ENCODE results near the gene PAIP1. TPM values are rescaled to one million over a fixed set of nuclear protein-coding genes. Genes with fewer than 3 reads are reported as not detected.

Gene PAIP1
- total RNA-seq, 1 donor from 2014 or later, result 111 TPM

DNA sequence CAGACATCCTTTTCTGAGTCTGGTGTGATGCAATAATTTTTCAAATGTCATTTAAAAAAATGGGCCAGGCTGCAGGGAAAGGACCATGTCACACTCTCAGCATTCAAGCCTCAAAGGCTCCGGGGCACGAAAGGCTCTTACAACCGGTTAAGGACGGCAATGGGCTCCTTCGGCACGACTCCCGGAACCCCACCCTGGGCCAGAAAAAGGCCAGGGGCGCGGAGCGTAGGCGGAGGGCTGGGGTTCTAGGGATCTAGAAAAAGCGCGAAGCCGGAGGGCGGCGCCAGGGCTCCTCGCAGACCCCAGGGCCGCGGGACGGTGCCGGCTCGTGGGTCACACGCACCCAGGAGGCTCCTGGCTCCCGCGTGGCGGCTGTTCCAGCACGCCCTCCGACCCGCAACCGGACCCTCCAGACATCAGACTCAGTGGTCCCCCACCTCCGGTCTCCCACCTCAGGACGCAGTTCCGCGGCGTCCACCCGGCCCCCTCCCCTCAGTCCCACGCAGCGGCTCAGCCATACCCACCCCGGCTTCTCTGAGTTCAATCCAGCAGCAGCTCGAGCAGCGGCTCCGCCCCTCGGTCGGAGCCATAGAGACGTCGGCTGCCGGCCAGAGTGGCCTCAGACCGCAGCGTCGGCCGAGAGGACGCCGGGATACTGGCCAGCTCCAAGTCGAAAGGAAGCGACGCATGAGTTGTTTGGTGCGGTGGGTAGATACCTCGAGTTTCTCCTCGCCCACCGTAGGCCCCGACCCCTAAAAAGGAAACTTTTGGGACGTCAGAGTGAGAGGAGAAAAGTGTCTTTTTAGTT, 73.4 kb downstream of the PAIP1 start, which contains the start of gene TMEM267:
TSS of gene TMEM267 (minus strand) at position 568 of the 808 bp plus-strand sequence. CDS start 29,896 bp downstream, outside the sequence.
- DNase-seq (ENCODE audit: low read depth, low spot score), result peak; percentile 75
- H3K4me3 Mint-ChIP-seq, result peak within 1 kb of the TSS; percentile 98
- H3K27me3 Mint-ChIP-seq (ENCODE audit: low read depth), result no peaks in the 10 kb centered on the region
- H3K36me3 Mint-ChIP-seq (ENCODE audit: low read depth), result no peaks in the 10 kb centered on the region
- H3K27ac Mint-ChIP-seq (ENCODE audit: unreplicated experiment), result peak within 1 kb of the TSS; percentile 99
- H3K4me1 Mint-ChIP-seq, result peaks cover 21% of the 10 kb centered on the region
- H3K9me3 Mint-ChIP-seq, result no peaks in the 10 kb centered on the region
- TF ChIP-seq, protein P1, sequence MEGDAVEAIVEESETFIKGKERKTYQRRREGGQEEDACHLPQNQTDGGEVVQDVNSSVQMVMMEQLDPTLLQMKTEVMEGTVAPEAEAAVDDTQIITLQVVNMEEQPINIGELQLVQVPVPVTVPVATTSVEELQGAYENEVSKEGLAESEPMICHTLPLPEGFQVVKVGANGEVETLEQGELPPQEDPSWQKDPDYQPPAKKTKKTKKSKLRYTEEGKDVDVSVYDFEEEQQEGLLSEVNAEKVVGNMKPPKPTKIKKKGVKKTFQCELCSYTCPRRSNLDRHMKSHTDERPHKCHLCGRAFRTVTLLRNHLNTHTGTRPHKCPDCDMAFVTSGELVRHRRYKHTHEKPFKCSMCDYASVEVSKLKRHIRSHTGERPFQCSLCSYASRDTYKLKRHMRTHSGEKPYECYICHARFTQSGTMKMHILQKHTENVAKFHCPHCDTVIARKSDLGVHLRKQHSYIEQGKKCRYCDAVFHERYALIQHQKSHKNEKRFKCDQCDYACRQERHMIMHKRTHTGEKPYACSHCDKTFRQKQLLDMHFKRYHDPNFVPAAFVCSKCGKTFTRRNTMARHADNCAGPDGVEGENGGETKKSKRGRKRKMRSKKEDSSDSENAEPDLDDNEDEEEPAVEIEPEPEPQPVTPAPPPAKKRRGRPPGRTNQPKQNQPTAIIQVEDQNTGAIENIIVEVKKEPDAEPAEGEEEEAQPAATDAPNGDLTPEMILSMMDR (conservative IDR thresholded peaks at IDR 0.05), result no peak

DNA sequence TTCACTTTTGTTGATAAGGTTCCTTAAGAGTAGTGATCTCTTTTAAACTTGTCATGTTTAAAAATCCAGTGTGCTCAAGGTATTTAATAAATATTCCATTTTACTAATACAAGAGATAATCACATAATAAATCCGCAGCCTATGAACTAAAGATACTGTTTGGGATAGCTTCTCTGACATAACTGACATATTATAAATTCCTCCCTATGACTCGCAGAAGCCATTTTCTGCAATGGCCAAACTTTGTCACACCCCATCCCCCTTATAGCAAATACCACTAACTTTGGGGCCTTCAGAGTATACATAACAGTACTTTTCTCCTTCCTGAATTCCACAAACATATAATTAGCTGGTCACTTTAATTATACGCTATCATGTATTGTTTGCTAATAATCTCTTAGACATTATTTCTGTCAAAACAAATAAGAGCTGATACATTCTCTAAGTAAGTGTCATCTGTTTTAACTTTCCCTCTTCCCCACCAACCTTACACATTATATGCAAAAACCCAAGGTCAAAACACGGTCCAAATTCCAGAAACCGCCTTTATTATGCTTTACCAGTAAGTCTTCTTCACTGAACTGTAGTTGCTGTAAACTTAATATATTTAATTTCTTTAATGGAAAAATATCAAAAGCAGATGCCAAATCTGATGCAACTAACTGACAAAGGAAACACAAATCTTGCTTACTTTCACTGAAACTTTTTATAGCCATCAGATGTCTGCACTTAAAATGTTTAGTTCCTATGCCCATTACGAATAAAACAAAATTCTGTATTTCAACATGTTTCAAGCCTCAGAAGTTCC, 74.2 kb downstream of the PAIP1 start:
- Mint-ChIP-seq H3K9me3 (no peaks in the 10 kb centered on the region), H3K4me3 (peak overlapping the region; percentile 98), H3K27me3 (ENCODE audit: low read depth) (no peaks in the 10 kb centered on the region), H3K27ac (ENCODE audit: unreplicated experiment) (peak overlapping the region; percentile 99), H3K36me3 (ENCODE audit: low read depth) (peaks cover 1% of the 10 kb centered on the region), H3K4me1 (peaks cover 21% of the 10 kb centered on the region)
- no peak for DNase-seq (ENCODE audit: low read depth, low spot score)
- TF ChIP-seq, protein P1 (conservative IDR thresholded peaks at IDR 0.05), result no peak

Other genes starting within 250 kb of the PAIP1 start
- gene HMGCS1, start 243.7 kb downstream of the PAIP1 start, total RNA-seq, result 518 and 529 TPM in 2 replicates
- not detected in 2 replicates for gene CCL28, start 144.7 kb downstream of the PAIP1 start, total RNA-seq
- gene TMEM267, start 73.2 kb downstream of the PAIP1 start, total RNA-seq, result 9.7 and 10.2 TPM in 2 replicates
- gene C5orf34, start 41.9 kb downstream of the PAIP1 start, total RNA-seq, result 11.0 and 11.4 TPM in 2 replicates
- gene NNT, start 46.1 kb upstream of the PAIP1 start, total RNA-seq, result 72.7 and 77.3 TPM in 2 replicates

All from neural crest cell (in vitro differentiated cells).